CD4-positive, alpha-beta T cell (primary cell): ENCODE results near the gene USP9X. TPM values are rescaled to one million over a fixed set of nuclear protein-coding genes. Genes with fewer than 3 reads are reported as not detected.
A peak's percentile ranks its signal among the peaks of the same experiment; 100 is the strongest.
"Not testable (repeated sequence)": the region's sequence is repeated elsewhere in the genome, so short reads cannot be mapped to it uniquely, and the experiment has no call there.

Experiments
- ATAC-seq: fragments of 200-7000 bp; cut with Tn5 transposase; one replicate; pipeline ENCODE4 v1.10.0; 2022; ENCODE audit warnings: mild to moderate bottlenecking; ENCODE audit not compliant: poor library complexity
- CTCF ChIA-PET: fragments of 350-600 bp; sonication (Branson Sonifier 250); formaldehyde crosslinking; loops from one replicate; lab custom pipeline; 2021; ENCODE audit warnings: antibody characterized with exemption, inconsistent platforms; lab: Charles Lee
- POLR2A ChIA-PET: fragments of 350-600 bp; sonication (Branson Sonifier 250); formaldehyde crosslinking; loops from one replicate; lab custom pipeline; 2021; ENCODE audit warnings: antibody characterized with exemption, inconsistent platforms; lab: Charles Lee
- DNase-seq, 14 experiments: peaks; one replicate each; pipeline ENCODE4 v3.0.0-alpha.2; 2013 to 2020; ENCODE audit warnings: mixed read lengths in 2 of 14
- H3K27ac ChIP-seq, 2 donors: one replicate each; pipeline versions ENCODE4 v1.5.1 to v1.7.0; 2013; ENCODE audit warnings: low read length in 2 of 2, low read depth in 1 of 2, mild to moderate bottlenecking in 1 of 2
- H3K27me3 ChIP-seq, 2 experiments: 1 replicate in 1 of 2; 2 replicates in 1 of 2; pipeline versions ENCODE4 v1.6.1 to v1.7.0; 2013; ENCODE audit warnings: low read length in 2 of 2, control low read depth in 1 of 2, mild to moderate bottlenecking in 1 of 2, moderate library complexity in 1 of 2; ENCODE audit not compliant: insufficient read depth in 2 of 2, control insufficient read depth in 1 of 2
- H3K36me3 ChIP-seq: one replicate; pipeline ENCODE4 v1.6.1; 2013; ENCODE audit warnings: low read length, control low read depth; ENCODE audit not compliant: insufficient read depth
- H3K4me1 ChIP-seq: one replicate; pipeline ENCODE4 v1.6.1; 2013; ENCODE audit warnings: low read length, control low read depth; ENCODE audit not compliant: insufficient read depth
- H3K4me3 ChIP-seq: one replicate; pipeline ENCODE4 v1.5.1; 2013; ENCODE audit warnings: mild to moderate bottlenecking, low read length, moderate library complexity
- H3K9me3 ChIP-seq, 2 experiments: 1 replicate in 1 of 2; 2 replicates in 1 of 2; pipeline versions ENCODE4 v1.6.1 to v1.7.0; 2013; ENCODE audit warnings: low read length in 2 of 2, mild to moderate bottlenecking in 2 of 2, control low read depth in 1 of 2, moderate library complexity in 1 of 2; ENCODE audit not compliant: control insufficient read depth in 1 of 2, insufficient read depth in 1 of 2
- H3K27ac Mint-ChIP-seq: one replicate; pipeline ENCODE4 v1.8.0; 2020; ENCODE audit warnings: mixed read lengths
- H3K27me3 Mint-ChIP-seq: one replicate; pipeline ENCODE4 v1.8.0; 2021; ENCODE audit warnings: mixed read lengths
- H3K36me3 Mint-ChIP-seq: one replicate; pipeline ENCODE4 v1.8.0; 2021; ENCODE audit warnings: low read depth, mixed read lengths
- H3K4me1 Mint-ChIP-seq: one replicate; pipeline ENCODE4 v1.8.0; 2021; ENCODE audit warnings: low read depth, mixed read lengths
- H3K4me3 Mint-ChIP-seq: one replicate; pipeline ENCODE4 v1.8.0; 2020; ENCODE audit warnings: mild to moderate bottlenecking, mixed read lengths
- H3K9me3 Mint-ChIP-seq: one replicate; pipeline ENCODE4 v1.8.0; 2020; ENCODE audit warnings: mixed read lengths
- intact Hi-C, 2 experiments: fragments of 100-400 bp; cut with DNase I in 1 of 2; cut with micrococcal nuclease in 1 of 2; formaldehyde crosslinking; loops; one replicate each; pipeline versions ENCODE4 v1.15.1 to v1.9.0; 2023 to 2025; cut with DNase I, micrococcal nuclease
- total RNA-seq, 174 experiments: library from RNA in 2 of 174; stranded (reverse) in 2 of 174; gene quantifications; one replicate each; pipeline ENCODE4 v1.2.3 and lab custom pipeline; 2021 to 2026
- TF ChIP-seq, protein P1 (sequence below): fragments of 200-600 bp; IDR thresholded peaks from one replicate; pipeline ENCODE4 v1.8.0; 2022; ENCODE audit warnings: antibody characterized with exemption, mild to moderate bottlenecking

The USP9X gene
- total RNA-seq, 2 experiments from 2014 or later: 70.4 to 74.8 TPM

DNA sequence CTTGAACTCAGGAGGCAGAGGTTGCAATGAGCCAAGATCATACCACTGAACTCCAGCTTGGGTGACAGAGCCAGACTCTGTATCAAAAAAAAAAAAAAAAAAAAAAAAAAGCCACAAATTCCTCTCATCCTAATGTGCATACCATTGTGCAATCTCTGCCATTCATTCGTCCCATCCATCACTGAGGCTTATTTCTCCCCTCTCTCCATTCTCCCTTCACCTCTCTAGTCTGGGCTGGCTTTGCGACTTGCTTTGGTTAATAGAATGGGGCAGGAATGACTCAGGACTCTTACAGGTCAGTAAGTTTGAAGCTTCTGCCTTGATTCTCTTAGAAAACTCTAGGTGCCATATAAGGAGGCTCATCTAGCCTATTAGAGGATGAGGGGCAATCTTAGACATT lies 188.4 kb downstream of the USP9X start:
- Mint-ChIP-seq H3K9me3 (no peaks in the 10 kb centered on the region), H3K27ac (no peak overlapping the region), H3K27me3 (no peaks in the 10 kb centered on the region), H3K36me3 (no peaks in the 10 kb centered on the region), H3K4me1 (no peaks in the 10 kb centered on the region), H3K4me3 (no peak overlapping the region)
- DNase-seq (no peak), ATAC-seq (no peak)
- no peaks in the 10 kb centered on the region for H3K36me3 ChIP-seq
- POLR2A ChIA-PET: interaction anchor here (0.6 kb wide), 1 partner anchor 177 kb away, joined by 3 read pairs; no protein-coding TSS in a partner anchor
- peaks cover 14% of the 10 kb centered on the region for H3K4me1 ChIP-seq
- TF ChIP-seq, protein P1, sequence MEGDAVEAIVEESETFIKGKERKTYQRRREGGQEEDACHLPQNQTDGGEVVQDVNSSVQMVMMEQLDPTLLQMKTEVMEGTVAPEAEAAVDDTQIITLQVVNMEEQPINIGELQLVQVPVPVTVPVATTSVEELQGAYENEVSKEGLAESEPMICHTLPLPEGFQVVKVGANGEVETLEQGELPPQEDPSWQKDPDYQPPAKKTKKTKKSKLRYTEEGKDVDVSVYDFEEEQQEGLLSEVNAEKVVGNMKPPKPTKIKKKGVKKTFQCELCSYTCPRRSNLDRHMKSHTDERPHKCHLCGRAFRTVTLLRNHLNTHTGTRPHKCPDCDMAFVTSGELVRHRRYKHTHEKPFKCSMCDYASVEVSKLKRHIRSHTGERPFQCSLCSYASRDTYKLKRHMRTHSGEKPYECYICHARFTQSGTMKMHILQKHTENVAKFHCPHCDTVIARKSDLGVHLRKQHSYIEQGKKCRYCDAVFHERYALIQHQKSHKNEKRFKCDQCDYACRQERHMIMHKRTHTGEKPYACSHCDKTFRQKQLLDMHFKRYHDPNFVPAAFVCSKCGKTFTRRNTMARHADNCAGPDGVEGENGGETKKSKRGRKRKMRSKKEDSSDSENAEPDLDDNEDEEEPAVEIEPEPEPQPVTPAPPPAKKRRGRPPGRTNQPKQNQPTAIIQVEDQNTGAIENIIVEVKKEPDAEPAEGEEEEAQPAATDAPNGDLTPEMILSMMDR: no peak
- H3K4me3 ChIP-seq: no peak overlapping the region
- H3K27ac ChIP-seq: no peak overlapping the region
- no peaks in the 10 kb centered on the region for H3K27me3 ChIP-seq
- CTCF ChIA-PET: interaction anchor here (0.6 to 0.7 kb wide), 2 partner anchors 11 to 1679 kb away, joined by 3 read pairs; no protein-coding TSS in a partner anchor
- intact Hi-C loops: no loop called here
- no peaks in the 10 kb centered on the region for H3K9me3 ChIP-seq

DNA sequence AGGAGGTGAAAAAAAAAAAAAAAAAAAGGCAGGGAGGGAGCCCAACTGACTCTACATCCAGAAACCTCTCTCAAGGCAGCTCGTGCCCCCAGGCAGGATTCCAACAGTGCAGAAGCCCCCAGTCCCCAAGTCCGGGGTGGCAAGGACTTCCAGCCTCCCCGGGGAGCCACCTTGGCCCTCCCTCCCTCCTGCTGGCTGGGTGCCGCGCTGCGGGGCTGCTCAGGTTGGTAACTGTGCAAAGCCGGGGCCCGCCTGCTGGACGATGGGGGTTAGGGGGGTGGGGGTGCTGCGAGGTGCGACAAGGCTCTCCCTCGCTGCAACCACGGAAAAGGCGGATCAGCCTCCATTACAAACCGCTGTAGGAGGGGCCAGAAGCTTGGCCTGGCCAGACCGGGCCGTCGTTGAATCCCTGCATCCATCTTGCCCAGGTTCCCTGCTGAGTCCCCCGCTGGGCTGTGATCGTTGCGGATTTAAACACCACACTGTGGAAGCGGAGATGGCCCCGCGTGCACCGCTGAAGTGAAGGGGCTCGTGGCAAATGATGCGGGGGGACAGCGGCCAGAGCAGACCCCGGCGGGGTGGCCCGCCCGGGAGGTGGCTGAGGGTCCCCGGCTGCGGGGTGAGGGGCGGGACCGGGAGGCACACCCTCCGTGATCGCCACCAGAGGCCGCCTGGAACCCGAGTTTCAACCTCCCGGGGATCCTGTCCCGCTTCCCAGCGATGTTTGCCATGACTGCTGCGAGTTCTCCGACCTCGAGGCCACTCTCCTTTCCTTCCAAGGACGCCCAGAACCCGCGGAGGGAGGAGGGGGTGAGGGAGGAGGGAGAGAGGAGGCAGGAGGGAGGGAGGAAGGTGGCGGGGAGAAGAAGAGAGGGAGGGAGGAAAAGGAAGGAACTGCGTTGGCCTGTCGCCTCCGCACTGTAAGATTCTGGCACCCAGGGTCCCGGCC lies 190.7 kb downstream of the USP9X start:
- no peaks in the 10 kb centered on the region for H3K9me3 Mint-ChIP-seq
- TF ChIP-seq, protein P1: peak; percentile 14
- ChIA-PET CTCF (interaction anchor here (1.1 kb wide), 1 partner anchor 64 kb away, joined by 3 read pairs; no protein-coding TSS in a partner anchor), POLR2A (interaction anchor here (0.8 to 1.1 kb wide), 3 partner anchors 58 to 167 kb away, joined by 3 to 8 read pairs (median 4); partner anchors contain the start of gene DDX3X)
- peak overlapping the region; percentile 44 for H3K27ac Mint-ChIP-seq
- ATAC-seq (peak; percentile 71), DNase-seq (peak in 13 of 14 experiments; percentile 14 to 77 (median 47))
- no peaks in the 10 kb centered on the region for H3K27me3 Mint-ChIP-seq
- intact Hi-C loops: loop anchor here (1.0 to 5.0 kb wide), 3 partner anchors 56 to 166 kb away; partner anchors contain the start of gene DDX3X (in 2 of the 2)
- Histone ChIP-seq H3K4me3 (peak overlapping the region; percentile 58), H3K4me1 (peaks cover 14% of the 10 kb centered on the region), H3K9me3 (no peaks in the 10 kb centered on the region), H3K27me3 (no peaks in the 10 kb centered on the region), H3K36me3 (no peaks in the 10 kb centered on the region), H3K27ac (no peak overlapping the region)
- peak overlapping the region; percentile 78 for H3K4me3 Mint-ChIP-seq
- H3K4me1 Mint-ChIP-seq: no peaks in the 10 kb centered on the region
- H3K36me3 Mint-ChIP-seq: no peaks in the 10 kb centered on the region

DNA sequence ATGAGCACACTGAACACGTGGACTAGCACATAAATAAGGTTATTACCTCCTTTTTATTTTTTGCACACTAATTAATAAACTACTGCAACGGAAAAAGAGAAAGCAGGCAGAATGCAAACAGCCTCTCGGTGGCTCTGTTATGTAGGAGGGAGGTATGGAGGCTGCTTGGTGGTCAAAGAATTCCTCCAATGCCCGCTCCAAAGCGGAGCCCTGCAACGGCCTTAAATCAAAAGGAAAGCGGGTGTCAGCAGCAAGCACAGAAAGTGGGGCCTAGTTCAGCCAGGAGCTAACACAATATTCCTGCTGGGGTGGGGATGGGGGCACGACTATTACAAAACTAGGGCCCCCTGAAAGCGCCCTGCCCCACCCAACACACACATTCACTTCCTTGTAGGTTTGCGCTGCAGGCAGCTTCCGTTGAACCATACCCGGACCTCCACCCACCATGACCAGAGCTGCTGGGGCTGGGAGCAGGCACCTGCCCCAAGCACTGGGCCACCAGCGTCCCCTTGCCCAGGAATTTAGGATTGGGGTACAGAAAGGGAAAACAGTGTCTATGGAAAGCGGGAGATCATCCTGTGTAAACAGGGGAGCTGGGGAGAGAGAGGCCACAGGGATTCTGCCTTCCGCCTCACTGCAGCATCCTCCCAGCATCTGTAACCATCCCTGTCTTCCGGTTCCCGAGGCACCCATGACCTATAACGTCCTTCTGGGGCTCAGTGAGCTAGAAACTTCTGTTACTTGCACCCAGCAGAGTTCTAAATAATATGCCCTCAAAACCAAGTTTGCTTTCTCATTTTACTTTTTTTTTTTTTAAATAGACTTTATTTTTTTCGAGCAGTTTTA lies 191.6 kb downstream of the USP9X start:
- H3K36me3 ChIP-seq: no peaks in the 10 kb centered on the region
- Mint-ChIP-seq H3K36me3 (no peaks in the 10 kb centered on the region), H3K4me1 (no peaks in the 10 kb centered on the region), H3K27me3 (no peaks in the 10 kb centered on the region), H3K4me3 (peak overlapping the region; percentile 74), H3K9me3 (no peaks in the 10 kb centered on the region), H3K27ac (peak overlapping the region; percentile 44)
- H3K9me3 ChIP-seq: no peaks in the 10 kb centered on the region
- H3K27me3 ChIP-seq: no peaks in the 10 kb centered on the region
- POLR2A ChIA-PET: interaction anchor here (0.6 to 1.1 kb wide), 5 partner anchors 57 to 191 kb away, joined by 3 to 8 read pairs (median 3); partner anchors contain the start of genes DDX3X and USP9X
- CTCF ChIA-PET: interaction anchor here (1.1 kb wide), 1 partner anchor 63 kb away, joined by 3 read pairs; no protein-coding TSS in a partner anchor
- no peak overlapping the region for H3K27ac ChIP-seq
- intact Hi-C loops: loop anchor here (1.0 to 5.0 kb wide), 3 partner anchors 55 to 165 kb away; partner anchors contain the start of gene DDX3X (in 2 of the 2)
- peaks cover 14% of the 10 kb centered on the region for H3K4me1 ChIP-seq
- no peak for ATAC-seq
- DNase-seq: peak in 2 of 14 experiments; percentile 10 to 15
- H3K4me3 ChIP-seq: peak overlapping the region; percentile 58
- TF ChIP-seq, protein P1: no peak

DNA sequence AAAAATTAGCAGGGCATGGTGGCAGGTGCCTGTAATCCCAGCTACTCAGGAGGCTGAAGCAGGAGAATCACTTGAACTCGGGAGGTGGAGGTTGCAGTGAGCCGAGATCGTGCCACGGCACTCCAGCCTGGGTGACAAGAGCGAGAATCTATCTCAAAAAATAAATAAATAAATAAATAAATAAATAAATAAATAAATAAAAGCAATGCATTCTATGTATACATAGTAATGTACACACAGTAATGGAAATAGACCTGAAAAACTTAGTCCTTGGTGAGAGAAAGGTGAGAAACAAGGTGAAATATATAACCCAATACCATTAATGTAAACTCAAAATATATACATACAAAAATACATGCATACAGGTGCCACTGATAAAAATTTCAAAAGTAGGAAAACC lies 197.1 kb downstream of the USP9X start:
- intact Hi-C loops, CTCF ChIA-PET, H3K27me3 ChIP-seq, H3K36me3 ChIP-seq, POLR2A ChIA-PET, H3K4me3 Mint-ChIP-seq, H3K4me3 ChIP-seq, H3K27me3 Mint-ChIP-seq, H3K36me3 Mint-ChIP-seq, H3K9me3 ChIP-seq, DNase-seq, H3K9me3 Mint-ChIP-seq, H3K27ac Mint-ChIP-seq, H3K27ac ChIP-seq, H3K4me1 Mint-ChIP-seq, ATAC-seq, H3K4me1 ChIP-seq: not testable (repeated sequence)
